Lung (tissue), 12 donors: Measurements from ENCODE around the gene ATP5F1C. TPM values are rescaled to one million over a fixed set of nuclear protein-coding genes. Genes with fewer than 3 reads are reported as not detected.

Experiments
- ATAC-seq: fragments of 200-7000 bp; cut with Tn5 transposase; one replicate; pipeline ENCODE4 v1.9.1; 2020; ENCODE audit warnings: moderate number of reproducible peaks; ENCODE audit not compliant: insufficient read depth, low FRiP score
- DNase-seq, 3 donors: peaks; one replicate each; pipeline ENCODE4 v3.0.0-alpha.2; 2013 to 2017
- H3K27ac ChIP-seq, 2 donors: one replicate each; pipeline ENCODE4 v1.5.1; 2013; ENCODE audit warnings: mild to moderate bottlenecking in 2 of 2, moderate library complexity in 2 of 2, control low read depth in 1 of 2, inconsistent platforms in 1 of 2, low read depth in 1 of 2, low read length in 1 of 2
- H3K27me3 ChIP-seq, 3 donors: one replicate each; pipeline ENCODE4 v1.5.1; 2013; ENCODE audit warnings: low read length in 2 of 3; ENCODE audit not compliant: control insufficient read depth in 3 of 3, insufficient read depth in 3 of 3
- H3K36me3 ChIP-seq, 4 donors: one replicate each; pipeline ENCODE4 v1.5.1; 2013; ENCODE audit warnings: low read length in 4 of 4, mild to moderate bottlenecking in 1 of 4, moderate library complexity in 1 of 4; ENCODE audit not compliant: control insufficient read depth in 4 of 4, insufficient read depth in 4 of 4
- H3K4me1 ChIP-seq, 5 donors: one replicate each; pipeline ENCODE4 v1.5.1; 2013; ENCODE audit warnings: low read length in 5 of 5, mild to moderate bottlenecking in 2 of 5, moderate library complexity in 1 of 5; ENCODE audit not compliant: control insufficient read depth in 5 of 5, insufficient read depth in 5 of 5
- H3K4me3 ChIP-seq: one replicate; pipeline ENCODE4 v1.5.1; 2013; ENCODE audit warnings: mild to moderate bottlenecking, control low read depth, moderate library complexity
- H3K9ac ChIP-seq, 2 donors: one replicate each; pipeline ENCODE4 v1.5.1; 2013; ENCODE audit warnings: low read length in 2 of 2, control low read depth in 1 of 2; ENCODE audit not compliant: insufficient read depth in 1 of 2
- H3K9me3 ChIP-seq, 4 donors: one replicate each; pipeline ENCODE4 v1.5.1; 2013; ENCODE audit warnings: low read length in 3 of 4, mild to moderate bottlenecking in 1 of 4, moderate library complexity in 1 of 4; ENCODE audit not compliant: control insufficient read depth in 4 of 4, insufficient read depth in 3 of 4
- CTCF ChIP-seq: IDR thresholded peaks from 2 replicates; pipeline ENCODE4 v1.5.1; 2012; ENCODE audit warnings: mild to moderate bottlenecking; ENCODE audit errors: control extremely low read depth, extremely low read depth
- WGBS, 2 donors: extraction: QIAGEN DNeasy Blood & Tissue Kit; methylation state at CpG; one replicate each; pipeline ENCODE4 v1.1.7; 2013; 5-methylcytosine and 5-hydroxymethylcytosine counted together
- polyA plus RNA-seq, 2 donors: library from polyadenylated mRNA; stranded (reverse); fragments of 200-250 nt; gene quantifications; one replicate each; pipeline ENCODE4 v1.2.1, GENCODE V29; 2013
- total RNA-seq, 2 donors: library from RNA; depleted of rRNA in 1 of 2; stranded (reverse); fragments of >200 nt in 1 of 2; gene quantifications; one replicate each; pipeline ENCODE4 v1.2.1, GENCODE V29; 2014 to 2021
- donor health status: control.
- donor health status: control.
- donor health status: Bipolar disorder and iron deficiency.
- donor health status: healthy.
- donor health status: DM: yes; HTN: yes; CAD: no.

Gene ATP5F1C
- total and polyA plus RNA-seq, 4 donors: 175 to 418 (median 209) TPM

DNA sequence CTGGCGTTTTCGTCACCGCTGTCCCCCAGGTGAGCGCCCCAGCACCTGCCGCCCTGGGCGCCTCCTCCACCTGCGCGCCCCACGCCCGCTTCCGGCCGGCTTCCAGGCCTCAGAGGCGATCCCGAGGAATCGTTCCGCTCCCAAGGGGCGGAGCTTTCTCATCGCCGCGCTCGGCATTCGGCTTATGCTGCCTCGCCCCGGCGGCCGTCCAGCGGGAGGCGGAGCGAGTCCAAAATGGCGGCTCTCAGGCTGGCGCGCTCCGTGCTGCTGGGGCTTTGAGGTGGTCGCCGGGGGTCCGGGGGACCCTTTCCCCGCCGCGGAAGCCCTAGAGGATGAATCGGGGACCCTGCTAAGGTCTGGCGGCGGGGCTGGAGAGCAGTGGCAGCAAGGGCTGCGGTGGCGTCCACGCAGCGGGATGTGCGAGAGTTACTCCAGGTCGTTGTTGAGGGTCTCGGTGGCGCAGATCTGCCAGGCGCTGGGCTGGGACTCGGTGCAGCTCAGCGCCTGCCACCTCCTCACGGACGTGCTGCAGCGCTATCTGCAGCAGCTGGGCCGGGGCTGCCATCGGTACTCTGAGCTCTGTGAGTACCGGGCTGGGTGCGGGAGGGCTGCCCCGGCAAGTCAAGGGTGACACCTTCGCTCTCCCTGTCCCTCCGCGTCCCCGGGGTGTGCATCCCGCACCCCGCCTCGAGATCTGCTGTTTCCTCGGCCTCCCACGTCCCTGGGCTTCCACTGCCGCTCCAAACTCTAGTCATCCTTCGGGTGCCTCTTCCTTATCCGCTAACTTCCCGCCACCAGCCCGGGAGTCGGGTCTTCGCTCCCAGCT lies 30.5 kb downstream of the ATP5F1C start, which contains the start of gene TAF3:
Gene TAF3 (plus strand): TSS at position 211 of the 826 bp plus-strand sequence. CDS start 205 bp downstream, at position 416.
- TF ChIP-seq CTCF: no peak
- WGBS, 2 donors: 0 to 1% methylated on average over 72 to 77 of the region's 77 CpGs
- H3K27ac ChIP-seq: peak within 1 kb of the TSS; percentile 47 to 77
- peak within 1 kb of the TSS; percentile 50 to 85 for H3K9ac ChIP-seq
- DNase-seq (peak; percentile 89 to 95 (median 90)), ATAC-seq (peak; percentile 99)
- H3K27me3 ChIP-seq: peaks cover 0 to 4% (median 0%) of the 10 kb centered on the region in 3 donors
- H3K9me3 ChIP-seq: no peaks in the 10 kb centered on the region
- peak within 1 kb of the TSS; percentile 99 for H3K4me3 ChIP-seq
- peaks cover 4 to 9% (median 7%) of the 10 kb centered on the region in 5 donors for H3K4me1 ChIP-seq
- peaks cover 0 to 8% (median 1%) of the 10 kb centered on the region in 4 donors for H3K36me3 ChIP-seq

GRCh38 chr10:7819121-7819460 lies 31.1 kb downstream of the ATP5F1C start:
- Histone ChIP-seq H3K27me3 (peaks cover 0 to 4% (median 0%) of the 10 kb centered on the region in 3 donors), H3K9me3 (no peaks in the 10 kb centered on the region), H3K4me1 (peaks cover 4 to 9% (median 7%) of the 10 kb centered on the region in 5 donors), H3K36me3 (peaks cover 0 to 8% (median 2%) of the 10 kb centered on the region in 4 donors), H3K9ac (peak overlapping the region; percentile 50 to 85), H3K4me3 (peak overlapping the region; percentile 99), H3K27ac (peak overlapping the region in 1 of 2 donors; percentile 47)
- ATAC-seq (peak; percentile 49), DNase-seq (peak; percentile 57 to 69 (median 64))
- TF ChIP-seq CTCF: no peak
- WGBS, 2 donors: 1% methylated on average over 17 of the region's 17 CpGs

- DNase-seq (no peak), ATAC-seq (no peak)
- H3K36me3 ChIP-seq: peaks cover 6 to 21% (median 8%) of the 10 kb centered on the region in 4 donors
- 86 to 89% methylated on average over 3 of the region's 3 CpGs for WGBS, 2 donors
- H3K4me1 ChIP-seq: peaks cover 4 to 10% (median 7%) of the 10 kb centered on the region in 5 donors
- H3K9ac ChIP-seq: no peak overlapping the region
- no peak overlapping the region for H3K27ac ChIP-seq
- no peak overlapping the region for H3K4me3 ChIP-seq
- no peaks in the 10 kb centered on the region for H3K9me3 ChIP-seq
- H3K27me3 ChIP-seq: no peaks in the 10 kb centered on the region
- no peak for TF ChIP-seq CTCF
These were observed 36.3 kb downstream of the ATP5F1C start for GRCh38 chr10:7824251-7824650.
